A673 (cell line): ENCODE measurements around the gene PRG3. TPM values are rescaled to one million over a fixed set of nuclear protein-coding genes. Genes with fewer than 3 reads are reported as not detected.

Source experiments
- BruUV-seq: library from RNA; stranded (reverse); fragments of 400-500 nt; replicated peaks from 2 replicates; lab custom pipeline; 2021; lab: Mats Ljungman, UMichigan
- CTCF ChIA-PET: fragments of 300-600 bp; sonication (Branson Sonifier 250); formaldehyde crosslinking; loops from one replicate; lab custom pipeline; 2022; ENCODE audit warnings: antibody characterized with exemption; lab: Charles Lee
- POLR2A ChIA-PET: fragments of 300-600 bp; sonication (Branson Sonifier 250); formaldehyde crosslinking; loops from one replicate; lab custom pipeline; 2022; ENCODE audit warnings: antibody characterized with exemption; ENCODE audit not compliant: low non-redundant PET; lab: Charles Lee
- DNase-seq: peaks from one replicate; pipeline ENCODE4 v3.0.0-alpha.2; 2015; ENCODE audit warnings: low spot score
- H3K27ac ChIP-seq: fragments of 200-600 bp; sonication (generic); 2 replicates; pipeline ENCODE4 v1.5.1; 2016; ENCODE audit warnings: mixed run types, low read depth, mild to moderate bottlenecking, mixed read lengths, antibody characterized with exemption, low read length; ENCODE audit not compliant: poor library complexity, severe bottlenecking
- H3K27me3 ChIP-seq: fragments of 200-600 bp; sonication (generic); replicated peaks from 2 replicates; pipeline ENCODE4 v1.6.1; 2017; ENCODE audit warnings: mixed run types, low read depth, mild to moderate bottlenecking, mixed read lengths, antibody characterized with exemption, low read length; ENCODE audit not compliant: insufficient read depth, poor library complexity
- H3K36me3 ChIP-seq: fragments of 200-600 bp; sonication (generic); 2 replicates; pipeline ENCODE4 v1.6.1; 2016; ENCODE audit warnings: mixed run types, mild to moderate bottlenecking, mixed read lengths, antibody characterized with exemption, low read length; ENCODE audit not compliant: insufficient read depth, poor library complexity, severe bottlenecking
- H3K4me1 ChIP-seq: fragments of 200-600 bp; sonication (generic); 2 replicates; pipeline ENCODE4 v1.6.1; 2017; ENCODE audit warnings: mixed run types, mild to moderate bottlenecking, mixed read lengths, antibody characterized with exemption, low read length; ENCODE audit not compliant: insufficient read depth, poor library complexity, severe bottlenecking
- H3K4me3 ChIP-seq: fragments of 200-600 bp; sonication (generic); 2 replicates; pipeline ENCODE4 v1.5.1; 2016; ENCODE audit warnings: low read depth, mixed run types, mild to moderate bottlenecking, mixed read lengths, low read length; ENCODE audit not compliant: poor library complexity, severe bottlenecking
- H3K9me3 ChIP-seq: fragments of 200-600 bp; sonication (generic); 2 replicates; pipeline ENCODE4 v1.6.1; 2016; ENCODE audit warnings: mixed run types, low read depth, mild to moderate bottlenecking, mixed read lengths, antibody characterized with exemption, low read length; ENCODE audit not compliant: poor library complexity, severe bottlenecking
- CTCF ChIP-seq: fragments of 300-800, 200-600 bp; sonication (generic); conservative IDR thresholded peaks from 2 replicates; pipeline ENCODE4 v1.5.1; 2017; ENCODE audit warnings: low read depth, mild to moderate bottlenecking, antibody characterized with exemption, low read length, moderate library complexity, mixed read lengths
- EZH2 ChIP-seq: fragments of 200-600 bp; sonication (generic); IDR thresholded peaks from 2 replicates; pipeline ENCODE4 v1.6.1; 2017; ENCODE audit warnings: borderline replicate concordance, low read depth, mild to moderate bottlenecking, mixed read lengths, antibody characterized with exemption, low read length; ENCODE audit not compliant: poor library complexity, severe bottlenecking
- intact Hi-C: fragments of 100-400 bp; cut with micrococcal nuclease; formaldehyde crosslinking; loops from one replicate; pipeline ENCODE4 v1.10.0; 2022; ENCODE audit not compliant: unreplicated experiment
- total RNA-seq: library from RNA; stranded (reverse); gene quantifications from 2 replicates; pipeline ENCODE4 v1.2.3, GENCODE V29; 2021

The PRG3 gene
- total RNA-seq, 1 experiment from 2014 or later: not detected

- Histone ChIP-seq H3K4me1 (no peaks in the 10 kb centered on the region), H3K27me3 (no peaks in the 10 kb centered on the region), H3K9me3 (no peaks in the 10 kb centered on the region), H3K4me3 (no peak overlapping the region), H3K36me3 (no peaks in the 10 kb centered on the region), H3K27ac (no peak overlapping the region)
- ChIA-PET CTCF (no interaction called here), POLR2A (no interaction called here)
- intact Hi-C loops: no loop called here
- no peak for TF ChIP-seq EZH2
- TF ChIP-seq CTCF: no peak
- BruUV-seq: no TSS peak
- DNase-seq: no peak
These were observed 12.7 kb downstream of the PRG3 start for GRCh38 chr11:57368106-57368844.

GRCh38 chr11:57364851-57365660, 15.9 kb downstream of the PRG3 start:
- Histone ChIP-seq H3K9me3 (no peaks in the 10 kb centered on the region), H3K27ac (no peak overlapping the region), H3K27me3 (peaks cover 3% of the 10 kb centered on the region), H3K4me1 (no peaks in the 10 kb centered on the region), H3K4me3 (no peak overlapping the region), H3K36me3 (no peaks in the 10 kb centered on the region)
- CTCF ChIA-PET: no interaction called here
- no peak for DNase-seq
- TF ChIP-seq CTCF: no peak
- no peak for TF ChIP-seq EZH2
- POLR2A ChIA-PET: interaction anchor here (0.6 kb wide), 1 partner anchor 343 kb away, joined by 5 read pairs; no protein-coding TSS in a partner anchor
- intact Hi-C loops: no loop called here
- no TSS peak for BruUV-seq

- no peak overlapping the region for H3K4me3 ChIP-seq
- H3K27ac ChIP-seq: no peak overlapping the region
- peaks cover 3% of the 10 kb centered on the region for H3K27me3 ChIP-seq
- ChIA-PET CTCF (interaction anchor here (0.6 kb wide), 1 partner anchor 278 kb away, joined by 3 read pairs; no protein-coding TSS in a partner anchor), POLR2A (no interaction called here)
- no peaks in the 10 kb centered on the region for H3K9me3 ChIP-seq
- TF ChIP-seq EZH2 (no peak), CTCF (no peak)
- H3K36me3 ChIP-seq: no peaks in the 10 kb centered on the region
- no TSS peak for BruUV-seq
- H3K4me1 ChIP-seq: no peaks in the 10 kb centered on the region
- intact Hi-C loops: no loop called here
- DNase-seq: no peak
These were observed 17.5 kb downstream of the PRG3 start for GRCh38 chr11:57363131-57364080.
